Urinary bladder (tissue), 4 donors: ENCODE results near the gene FNDC11. TPM values are rescaled to one million over a fixed set of nuclear protein-coding genes. Genes with fewer than 3 reads are reported as not detected.

Source experiments
- DNase-seq: peaks from one replicate; pipeline ENCODE4 v3.0.0-alpha.2; 2015; ENCODE audit errors: extremely low spot score
- H3K27ac ChIP-seq: one replicate; pipeline ENCODE4 v1.5.1; 2013; ENCODE audit warnings: low read depth, mild to moderate bottlenecking, moderate library complexity
- H3K36me3 ChIP-seq: one replicate; pipeline ENCODE4 v1.6.1; 2013; ENCODE audit warnings: mild to moderate bottlenecking, moderate library complexity; ENCODE audit not compliant: insufficient read depth
- H3K4me1 ChIP-seq: one replicate; pipeline ENCODE4 v1.6.1; 2013; ENCODE audit warnings: mild to moderate bottlenecking, moderate library complexity; ENCODE audit not compliant: insufficient read depth
- H3K4me3 ChIP-seq: one replicate; pipeline ENCODE4 v1.5.1; 2013; ENCODE audit warnings: low read depth, low read length
- WGBS: extraction: QIAGEN DNeasy Blood & Tissue Kit; methylation state at CpG from one replicate; pipeline ENCODE4 v1.1.7; 2013; 5-methylcytosine and 5-hydroxymethylcytosine counted together
- polyA plus RNA-seq: library from polyadenylated mRNA; stranded (reverse); fragments of 200-250 nt; gene quantifications from one replicate; pipeline ENCODE4 v1.2.3, GENCODE V29; 2013
- total RNA-seq: library from RNA; depleted of rRNA; stranded (reverse); fragments of >200 nt; gene quantifications from one replicate; pipeline ENCODE4 v1.2.3, GENCODE V29; 2014
- donor health status: healthy with polysubstance abuse.
- donor health status: healthy.

The FNDC11 gene
- total and polyA plus RNA-seq, 2 donors: 0.63 to 0.98 TPM

- H3K4me3 ChIP-seq: no peak within 1 kb of the TSS
- H3K36me3 ChIP-seq: no peaks in the 10 kb centered on the region
- H3K4me1 ChIP-seq: no peaks in the 10 kb centered on the region
- DNase-seq: no peak
- H3K27ac ChIP-seq: no peak within 1 kb of the TSS
- WGBS: 50% methylated on average over 35 of the region's 35 CpGs
Measured at GRCh38 chr20:63547725-63548480, 6.1 kb upstream of the FNDC11 start, which contains the start of gene SRMS. SRMS (minus strand) TSS chr20:63547749; CDS start chr20:63547463, 286 bp downstream.

GRCh38 chr20:63548542-63548941, 5.4 kb upstream of the FNDC11 start:
- Histone ChIP-seq H3K27ac (no peak overlapping the region), H3K4me3 (no peak overlapping the region), H3K4me1 (no peaks in the 10 kb centered on the region), H3K36me3 (no peaks in the 10 kb centered on the region)
- 30% methylated on average over 11 of the region's 11 CpGs for WGBS
- no peak for DNase-seq

GRCh38 chr20:63549019-63549418, 4.9 kb upstream of the FNDC11 start:
- Histone ChIP-seq H3K36me3 (no peaks in the 10 kb centered on the region), H3K4me1 (no peaks in the 10 kb centered on the region), H3K4me3 (no peak overlapping the region), H3K27ac (no peak overlapping the region)
- 16% methylated on average over 18 of the region's 25 CpGs for WGBS
- DNase-seq: no peak

GRCh38 chr20:63549679-63550282, 4.2 kb upstream of the FNDC11 start:
- DNase-seq: no peak
- WGBS: 83% methylated on average over 18 of the region's 18 CpGs
- Histone ChIP-seq H3K4me1 (no peaks in the 10 kb centered on the region), H3K27ac (no peak overlapping the region), H3K36me3 (no peaks in the 10 kb centered on the region), H3K4me3 (no peak overlapping the region)

GRCh38 chr20:63551068-63551467, 2.9 kb upstream of the FNDC11 start:
- no peak for DNase-seq
- H3K27ac ChIP-seq: no peak overlapping the region
- no peaks in the 10 kb centered on the region for H3K36me3 ChIP-seq
- no peak overlapping the region for H3K4me3 ChIP-seq
- no peaks in the 10 kb centered on the region for H3K4me1 ChIP-seq
- 41% methylated on average over 9 of the region's 9 CpGs for whole genome bisulfite sequencing

GRCh38 chr20:63552481-63553249, 1.3 kb upstream of the FNDC11 start:
- no peak for DNase-seq

GRCh38 chr20:63553251-63553932, 567 bp upstream of the FNDC11 start:
- Histone ChIP-seq H3K27ac (peak overlapping the region; percentile 13), H3K4me3 (peak overlapping the region; percentile 47), H3K4me1 (no peaks in the 10 kb centered on the region), H3K36me3 (no peaks in the 10 kb centered on the region)
- DNase-seq: no peak
- WGBS: 2% methylated on average over 37 of the region's 37 CpGs

More at GRCh38 chr20:63552481-63553249, 1.3 kb upstream of the FNDC11 start:
- H3K4me3 ChIP-seq: no peak overlapping the region
- no peaks in the 10 kb centered on the region for H3K36me3 ChIP-seq
- WGBS: 35% methylated on average over 15 of the region's 15 CpGs
- H3K27ac ChIP-seq: no peak overlapping the region
- H3K4me1 ChIP-seq: no peaks in the 10 kb centered on the region

DNA sequence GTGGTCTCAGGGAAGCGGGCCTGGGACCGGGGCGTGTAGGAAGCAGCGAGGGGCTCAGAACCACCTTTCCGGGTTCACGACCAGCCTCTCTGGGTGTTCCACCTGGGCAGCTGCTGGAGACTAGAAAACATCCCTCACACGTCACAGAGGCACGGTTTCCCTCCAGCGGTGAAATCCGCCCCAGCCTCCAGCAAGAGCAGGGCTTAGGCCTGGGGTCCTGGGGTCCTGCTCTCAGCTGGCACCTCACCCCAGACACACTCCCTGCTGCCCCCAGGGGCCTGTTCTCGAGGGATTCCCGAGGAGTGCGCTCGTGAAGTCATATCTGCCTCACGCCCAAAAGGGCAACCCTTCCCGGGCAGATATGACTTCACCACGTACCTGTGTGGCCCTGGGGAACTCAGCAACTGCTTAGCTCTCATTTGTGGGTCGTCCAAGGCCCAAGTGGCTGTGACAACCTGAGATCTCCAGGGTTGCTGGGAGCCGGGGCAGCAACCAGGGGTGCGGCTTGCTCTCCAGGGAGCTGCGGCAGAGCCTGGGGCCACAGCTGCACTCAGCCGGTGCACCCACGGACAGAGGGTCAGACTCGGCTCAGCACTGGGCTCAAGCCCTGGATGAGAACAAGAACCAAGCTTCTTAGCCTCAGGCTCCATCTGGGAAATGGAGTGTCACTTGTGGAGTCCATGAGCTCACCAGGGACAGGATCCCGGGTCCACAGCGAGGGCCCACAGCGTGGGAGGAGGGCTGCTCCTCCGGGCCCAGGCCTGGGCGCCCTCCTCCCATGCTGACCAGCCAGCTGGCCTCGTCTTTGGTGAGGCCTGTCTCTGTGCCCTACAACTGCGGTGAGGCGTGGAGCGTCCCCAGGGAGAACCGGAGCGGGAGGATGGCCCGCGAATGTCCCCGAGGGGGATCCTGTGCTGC, 661 bp downstream of the FNDC11 start:
- Histone ChIP-seq H3K36me3 (peaks cover 2% of the 10 kb centered on the region), H3K4me3 (peak overlapping the region; percentile 47), H3K27ac (no peak overlapping the region), H3K4me1 (no peaks in the 10 kb centered on the region)
- DNase-seq: no peak
- WGBS: 75% methylated on average over 38 of the region's 38 CpGs

DNA sequence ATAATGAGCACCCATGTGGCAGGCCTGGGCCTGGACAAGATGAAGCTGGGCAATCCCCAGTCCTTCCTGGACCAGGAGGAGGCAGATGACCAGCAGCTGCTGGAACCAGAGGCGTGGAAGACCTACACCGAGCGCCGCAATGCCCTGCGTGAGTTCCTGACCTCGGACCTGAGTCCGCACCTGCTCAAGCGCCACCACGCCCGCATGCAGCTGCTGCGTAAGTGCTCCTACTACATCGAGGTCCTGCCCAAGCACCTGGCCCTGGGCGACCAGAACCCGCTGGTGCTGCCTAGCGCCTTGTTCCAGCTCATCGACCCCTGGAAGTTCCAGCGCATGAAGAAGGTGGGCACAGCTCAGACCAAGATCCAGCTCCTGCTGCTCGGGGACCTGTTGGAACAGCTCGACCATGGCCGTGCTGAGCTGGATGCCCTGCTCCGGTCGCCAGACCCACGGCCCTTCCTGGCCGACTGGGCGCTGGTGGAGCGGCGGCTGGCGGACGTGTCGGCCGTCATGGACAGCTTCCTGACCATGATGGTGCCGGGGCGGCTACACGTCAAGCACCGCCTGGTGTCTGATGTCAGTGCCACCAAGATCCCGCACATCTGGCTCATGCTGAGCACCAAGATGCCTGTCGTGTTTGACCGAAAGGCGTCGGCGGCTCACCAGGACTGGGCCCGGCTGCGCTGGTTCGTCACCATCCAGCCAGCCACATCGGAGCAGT, 1.9 kb downstream of the FNDC11 start:
- H3K36me3 ChIP-seq: peaks cover 2% of the 10 kb centered on the region

GRCh38 chr20:63556873-63557478, 3.0 kb downstream of the FNDC11 start:
- H3K36me3 ChIP-seq: peaks cover 2% of the 10 kb centered on the region
- H3K27ac ChIP-seq: no peak overlapping the region
- no peaks in the 10 kb centered on the region for H3K4me1 ChIP-seq
- no peak for DNase-seq
- no peak overlapping the region for H3K4me3 ChIP-seq
- WGBS: 62% methylated on average over 23 of the region's 23 CpGs

More for the DNA sequence above, 1.9 kb downstream of the FNDC11 start:
- Histone ChIP-seq H3K27ac (no peak overlapping the region), H3K4me3 (no peak overlapping the region), H3K4me1 (no peaks in the 10 kb centered on the region)
- 92% methylated on average over 45 of the region's 45 CpGs for WGBS
- no peak for DNase-seq

DNA sequence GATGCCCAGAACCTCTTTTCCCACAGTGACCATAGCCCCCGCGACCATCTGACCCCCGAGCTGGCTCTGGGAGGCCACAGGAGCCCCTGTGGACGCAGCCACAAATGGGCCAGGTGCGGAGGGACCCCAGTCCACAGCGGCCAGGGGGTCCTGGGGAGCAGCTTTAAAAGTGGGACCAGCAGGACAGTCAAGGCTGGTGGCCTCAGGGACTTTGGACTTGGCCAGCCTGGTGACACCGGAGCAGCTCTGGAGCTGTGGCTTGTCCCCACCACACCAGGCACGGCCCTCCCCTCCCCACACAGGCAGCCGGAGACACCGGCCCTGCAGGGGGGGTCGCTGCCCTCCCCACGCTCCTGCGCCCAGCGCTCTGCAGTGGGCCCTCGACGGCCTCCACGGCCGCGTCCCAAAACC, 3.5 kb downstream of the FNDC11 start:
- no peak overlapping the region for H3K4me3 ChIP-seq
- peaks cover 4% of the 10 kb centered on the region for H3K36me3 ChIP-seq
- no peak for DNase-seq
- H3K4me1 ChIP-seq: no peaks in the 10 kb centered on the region
- no peak overlapping the region for H3K27ac ChIP-seq
- WGBS: 89% methylated on average over 19 of the region's 19 CpGs
